GM18520 (cell line): ENCODE data around the gene EOLA1.
"Not testable (repeated sequence)": the region's sequence is repeated elsewhere in the genome, so short reads cannot be mapped to it uniquely, and the experiment has no call there.

Experiments
- ATAC-seq: cut with Tn5 transposase; IDR thresholded peaks from one replicate; pipeline ENCODE4 v1.9.1; 2021; ENCODE audit not compliant: unreplicated experiment

EOLA1 gene

DNA sequence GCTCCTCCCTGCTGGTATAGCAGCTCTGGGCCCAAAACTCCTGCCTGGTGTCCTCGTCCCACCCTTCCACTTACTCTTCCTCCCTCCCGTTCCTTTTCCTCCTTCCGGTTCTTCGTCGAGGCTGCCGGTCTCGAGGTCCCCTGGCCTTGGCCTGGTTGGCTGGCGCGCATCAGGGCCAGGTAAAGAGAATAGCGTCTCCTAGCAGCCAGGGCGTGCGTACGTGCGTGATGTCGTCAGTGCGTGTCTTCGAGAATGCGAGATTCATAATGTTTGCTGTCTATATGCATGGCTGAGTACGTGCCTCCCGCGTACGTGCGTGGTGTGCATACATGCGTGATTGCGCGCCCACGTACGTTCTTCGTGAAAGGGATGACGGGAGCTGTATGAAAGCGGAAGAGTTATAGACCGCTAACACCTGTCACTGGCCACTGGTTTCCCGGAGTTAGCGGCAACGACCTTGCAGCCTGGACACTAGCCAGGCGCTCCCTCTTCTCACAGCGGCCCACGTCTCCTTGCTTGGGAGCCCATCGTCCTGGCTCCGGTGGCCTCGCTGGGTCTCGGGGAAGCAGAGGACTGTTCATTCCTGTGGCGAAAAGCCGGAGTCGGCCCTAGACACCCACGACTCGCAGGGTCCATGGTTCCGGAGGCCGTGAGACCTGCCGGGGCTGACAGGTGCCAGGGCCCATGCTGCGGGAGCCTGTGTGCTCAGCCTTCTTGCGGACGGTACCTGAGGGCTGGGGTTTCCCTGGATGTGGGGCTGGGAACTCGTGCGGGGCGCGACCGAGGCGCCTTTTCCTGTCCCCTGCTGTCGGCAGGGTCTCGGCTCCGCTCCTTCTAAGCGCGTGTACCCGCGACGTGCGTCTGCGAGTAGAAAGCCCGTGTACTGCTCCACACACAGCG, at the start of gene EOLA1:
EOLA1 (plus strand) TSS at position 392 of the 900 bp plus-strand sequence. CDS start 4,619 bp downstream, outside the sequence.
- ATAC-seq: peak; percentile 88

DNA sequence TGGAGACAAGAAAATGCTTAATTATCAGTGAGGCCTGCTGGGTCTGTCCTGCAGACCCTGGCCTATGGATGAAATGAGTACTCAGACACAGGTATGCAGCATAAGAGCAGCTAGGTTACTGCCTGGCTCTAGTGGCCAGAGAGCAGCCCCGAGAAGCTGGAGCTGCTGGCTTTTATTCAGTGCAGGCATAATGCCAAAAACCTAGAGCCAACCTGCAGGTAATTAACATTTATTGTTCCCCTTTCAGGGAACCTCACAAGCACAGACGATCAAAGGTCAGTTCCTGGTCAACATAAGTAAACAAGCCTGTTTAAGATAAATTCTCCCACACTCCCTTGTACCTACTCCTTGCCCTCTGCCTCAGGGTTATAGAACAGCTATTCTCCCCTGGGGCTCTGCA, 49.0 kb upstream of the EOLA1 start:
- ATAC-seq: no peak

DNA sequence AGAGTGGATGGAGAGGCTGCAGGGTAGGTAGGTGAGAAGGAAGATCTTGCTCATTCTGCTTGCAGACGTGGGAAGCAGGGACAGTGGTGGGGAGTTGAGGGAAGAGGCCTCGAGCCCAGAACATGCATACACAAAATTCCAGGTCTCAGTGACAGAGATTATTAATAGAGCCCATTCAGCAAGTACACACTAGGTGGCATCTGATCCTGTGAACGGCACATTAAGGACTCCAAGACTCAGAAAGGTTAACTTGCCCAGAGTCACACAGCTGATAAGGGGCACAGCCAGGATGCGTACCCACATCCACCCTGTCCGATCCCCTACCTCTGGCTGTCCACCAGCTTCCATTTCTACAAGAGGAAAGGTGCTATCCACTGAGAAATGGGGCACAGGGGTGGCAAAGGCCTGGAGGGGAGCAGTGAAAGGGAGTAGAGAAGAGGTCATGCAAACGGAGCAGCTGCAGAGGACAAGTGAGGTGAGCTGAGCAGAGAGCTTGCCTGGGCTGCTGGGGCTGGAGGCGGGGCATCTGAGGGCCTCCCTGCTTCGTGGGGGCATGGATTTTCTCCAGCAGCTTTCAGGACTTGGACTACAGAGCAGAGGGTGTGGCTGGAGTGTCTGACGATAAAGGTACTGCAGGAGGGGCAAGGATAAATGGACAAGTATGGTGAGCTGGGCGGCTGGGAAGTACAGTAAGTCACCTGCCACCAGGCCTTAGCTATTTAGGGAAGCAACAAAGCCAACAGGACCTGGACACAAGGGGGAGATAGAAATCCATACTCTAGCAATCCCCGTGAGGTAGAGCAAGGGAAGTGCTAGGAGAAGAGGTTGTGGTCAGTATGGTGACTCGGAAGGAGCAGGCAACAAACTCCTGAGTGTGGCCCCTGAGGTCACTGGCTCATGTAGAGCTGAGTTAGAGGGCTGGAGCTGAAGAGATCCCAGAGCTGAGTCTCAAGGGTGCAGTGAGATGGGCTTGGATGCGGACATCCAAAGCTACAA, 46.9 kb upstream of the EOLA1 start:
- no peak for ATAC-seq

DNA sequence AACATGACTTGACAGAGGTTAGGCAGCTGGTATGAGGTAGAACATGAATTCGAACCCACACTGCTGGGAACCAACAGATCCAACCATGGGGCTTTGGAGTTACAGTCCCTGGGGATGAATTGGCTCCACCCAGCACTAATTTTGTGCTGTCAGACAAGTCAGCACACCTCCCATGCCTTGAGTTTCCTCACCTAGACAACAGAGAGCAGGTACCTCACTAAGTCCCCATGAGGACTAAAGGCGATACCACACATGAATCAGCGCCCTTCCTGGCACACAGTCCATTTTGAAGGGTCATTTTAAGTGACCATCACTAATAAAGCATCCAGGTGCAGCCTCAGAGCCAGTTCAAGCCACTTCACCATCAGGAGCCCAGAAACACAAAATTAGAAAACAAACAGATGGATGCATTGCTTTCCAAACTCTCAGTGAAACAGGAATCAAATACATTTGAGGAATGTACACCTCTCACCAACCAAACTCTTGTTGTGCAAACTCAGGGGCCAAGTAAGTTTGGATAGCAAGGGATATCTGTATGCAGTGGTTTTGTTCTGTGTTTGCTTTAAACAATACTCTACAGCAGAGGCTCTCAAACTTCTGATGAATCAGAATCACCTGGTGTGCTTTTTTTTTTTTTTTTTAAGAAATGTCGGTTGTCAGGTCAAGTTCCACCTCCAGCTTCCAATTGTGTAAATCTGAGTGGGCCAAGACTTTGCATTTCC, 45.8 kb upstream of the EOLA1 start:
- ATAC-seq: no peak

DNA sequence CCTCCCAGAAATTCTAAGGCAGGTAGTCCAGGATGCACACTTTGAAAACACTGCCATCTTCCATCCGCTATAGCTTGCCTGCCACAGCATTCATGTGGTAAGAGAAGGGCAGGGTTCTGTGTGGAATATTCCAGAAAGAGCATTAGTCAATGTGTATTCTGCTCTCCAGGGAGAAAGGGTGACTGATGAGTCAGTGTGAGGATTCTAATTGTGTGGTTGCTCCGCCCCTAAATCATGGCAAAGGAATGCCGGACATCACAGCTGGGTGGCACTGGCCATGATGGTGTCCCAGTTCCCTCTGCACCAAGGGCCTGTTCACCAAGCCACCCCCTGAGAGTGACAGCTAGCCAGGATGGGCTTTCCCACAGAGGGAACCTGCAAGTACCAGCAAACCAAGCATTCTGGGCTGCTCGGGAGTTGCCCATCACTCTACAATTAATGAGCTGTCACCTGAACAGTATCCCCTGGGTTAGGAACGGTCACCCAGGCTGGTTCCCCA, 45.2 kb upstream of the EOLA1 start:
- ATAC-seq: no peak

DNA sequence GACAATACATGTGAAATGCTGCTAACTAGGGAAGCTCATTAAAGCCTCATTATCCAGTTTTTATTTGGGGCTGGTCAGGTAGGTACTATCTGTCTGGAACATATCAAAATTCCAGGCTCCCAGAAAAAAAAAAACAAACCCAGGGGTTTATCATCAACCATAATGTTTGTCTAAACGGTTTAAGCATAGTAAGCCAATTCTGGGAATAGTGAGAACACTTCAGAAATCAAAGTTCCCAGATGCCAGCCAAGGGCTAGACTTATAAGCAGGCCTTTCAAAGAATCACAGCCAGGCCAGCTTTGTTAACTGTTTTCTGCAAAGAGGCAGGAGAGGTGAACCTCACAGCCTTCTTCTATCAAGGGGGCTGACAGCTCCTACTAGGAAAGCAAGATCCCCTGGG, 43.8 kb upstream of the EOLA1 start:
- ATAC-seq: no peak

DNA sequence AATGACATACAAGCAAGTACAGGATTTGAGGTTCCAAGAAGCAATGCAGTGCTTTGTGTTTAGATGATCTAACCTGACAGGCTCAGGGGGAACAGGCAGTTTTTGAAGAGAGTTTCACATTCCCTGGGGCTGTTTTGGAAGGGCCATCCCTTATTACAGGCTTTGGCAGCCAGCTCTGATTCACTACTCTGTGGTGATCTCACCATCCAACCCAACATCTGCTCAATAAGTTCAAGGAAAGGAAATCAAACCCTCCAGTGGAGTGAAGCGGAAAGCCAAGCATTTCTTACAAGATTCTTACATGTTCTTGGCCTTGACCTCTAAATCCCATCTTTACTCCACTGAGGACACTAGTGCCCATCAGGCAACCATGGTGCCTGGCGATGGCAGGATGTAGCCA, 43.2 kb upstream of the EOLA1 start:
- no peak for ATAC-seq

DNA sequence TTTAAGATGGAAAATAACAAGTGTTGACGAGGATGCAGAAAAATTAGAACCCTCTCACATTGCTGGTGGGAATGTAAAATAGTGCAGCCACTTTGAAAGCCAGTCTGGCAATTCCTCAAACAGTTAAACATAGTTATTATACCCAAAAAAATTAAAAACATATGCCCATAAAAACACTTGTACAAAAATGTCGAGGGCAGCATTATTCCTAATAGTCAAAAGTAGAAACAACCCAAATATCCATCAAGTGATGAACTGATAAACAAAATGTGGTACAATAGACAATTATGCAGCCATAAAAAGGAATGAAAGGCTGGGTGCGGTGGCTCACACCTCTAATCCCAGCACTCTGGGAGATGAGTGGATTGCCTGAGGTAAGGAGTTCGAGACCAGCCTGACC, 42.0 kb upstream of the EOLA1 start:
- ATAC-seq: no peak

DNA sequence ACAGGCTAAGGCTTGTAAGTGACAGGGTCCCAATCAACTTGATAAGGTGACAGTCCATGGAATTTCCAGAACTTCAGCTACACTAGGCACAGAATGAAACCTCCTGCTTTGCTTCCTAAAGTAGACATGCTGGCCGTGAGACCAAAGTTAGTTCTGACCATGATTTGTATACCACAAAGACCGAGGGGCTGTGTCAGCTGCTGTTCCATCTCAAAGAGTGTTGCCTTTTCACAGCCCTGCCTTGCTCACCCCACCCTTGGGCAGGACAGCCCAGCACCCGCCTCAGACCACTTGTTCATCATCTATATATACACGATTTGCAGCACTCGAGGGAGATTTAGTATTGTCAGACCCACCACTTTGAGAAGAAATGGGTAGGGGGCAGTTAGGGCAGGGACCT, 41.0 kb upstream of the EOLA1 start:
- no peak for ATAC-seq

DNA sequence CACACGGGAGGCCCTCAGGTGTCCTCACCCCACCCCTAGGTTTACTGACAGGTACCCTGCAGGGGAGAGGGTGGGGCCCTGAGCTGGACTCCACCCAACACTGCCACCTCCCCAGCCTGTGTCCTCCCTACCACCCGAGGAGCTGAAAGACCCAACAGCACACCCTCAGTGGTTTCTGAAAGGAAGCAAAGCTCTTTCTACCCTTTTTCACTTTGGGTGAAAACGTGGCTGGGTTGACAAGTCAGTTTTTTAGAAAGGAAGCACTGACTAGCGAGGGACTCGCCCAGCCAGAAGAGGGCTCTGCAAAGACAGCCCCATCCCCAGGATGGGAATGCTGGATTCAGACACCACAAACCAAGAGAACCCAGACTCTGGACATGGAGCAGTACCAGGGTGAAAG, 37.9 kb upstream of the EOLA1 start:
- ATAC-seq: not testable (repeated sequence)

DNA sequence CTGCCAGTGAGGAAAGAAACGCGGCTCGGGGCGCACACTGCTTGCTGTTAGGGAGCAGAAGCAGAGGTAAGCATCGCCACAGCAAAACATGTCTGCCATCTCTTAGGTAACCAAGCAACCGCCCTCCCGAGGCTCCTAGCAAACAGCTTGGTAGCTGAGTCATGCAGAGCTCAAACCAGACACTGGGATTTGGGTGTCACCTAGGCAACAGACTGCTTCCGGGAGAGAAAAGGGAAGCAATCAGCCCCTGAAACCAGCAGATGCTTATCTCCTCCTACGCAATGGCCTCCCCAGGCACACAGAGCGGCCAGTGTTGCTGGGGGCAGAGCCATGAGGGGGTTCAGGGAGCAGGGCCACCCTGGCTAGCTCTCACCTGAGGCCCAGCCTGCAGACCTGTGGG, 37.4 kb upstream of the EOLA1 start:
- ATAC-seq: peak; percentile 66

DNA sequence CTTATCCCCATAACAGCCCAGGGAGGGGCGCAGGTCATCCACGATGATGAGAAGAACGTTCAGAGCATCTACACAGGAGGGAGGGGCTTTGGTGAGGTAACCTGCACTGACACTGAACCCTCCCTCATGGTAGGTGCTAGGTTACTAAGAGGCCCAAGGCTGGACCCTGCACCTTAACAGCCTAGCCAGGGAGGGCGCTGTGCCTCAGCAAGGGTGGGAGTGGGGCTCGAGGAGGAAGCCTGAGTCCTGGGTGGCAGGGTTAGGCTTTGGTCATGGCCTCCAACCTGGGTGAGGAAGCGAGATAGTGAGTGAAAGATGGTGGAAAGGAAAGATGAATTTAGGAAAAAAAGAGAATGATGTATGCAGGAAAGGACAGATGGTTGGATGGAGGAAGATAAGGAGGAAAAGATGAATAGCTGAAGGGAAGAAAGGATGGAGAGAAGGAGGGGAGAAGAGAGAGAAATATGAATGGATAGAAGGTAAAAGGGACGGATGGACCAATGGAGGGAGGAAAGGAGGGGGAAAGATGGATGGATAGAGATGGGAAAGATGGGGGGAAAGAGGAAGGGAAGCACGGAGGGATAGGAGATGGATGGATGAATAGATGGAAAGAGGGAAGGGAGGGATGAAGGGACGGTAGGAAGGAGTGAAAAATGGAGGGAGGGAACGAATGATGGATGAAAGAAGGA, 36.4 kb upstream of the EOLA1 start:
- ATAC-seq: peak; percentile 26

DNA sequence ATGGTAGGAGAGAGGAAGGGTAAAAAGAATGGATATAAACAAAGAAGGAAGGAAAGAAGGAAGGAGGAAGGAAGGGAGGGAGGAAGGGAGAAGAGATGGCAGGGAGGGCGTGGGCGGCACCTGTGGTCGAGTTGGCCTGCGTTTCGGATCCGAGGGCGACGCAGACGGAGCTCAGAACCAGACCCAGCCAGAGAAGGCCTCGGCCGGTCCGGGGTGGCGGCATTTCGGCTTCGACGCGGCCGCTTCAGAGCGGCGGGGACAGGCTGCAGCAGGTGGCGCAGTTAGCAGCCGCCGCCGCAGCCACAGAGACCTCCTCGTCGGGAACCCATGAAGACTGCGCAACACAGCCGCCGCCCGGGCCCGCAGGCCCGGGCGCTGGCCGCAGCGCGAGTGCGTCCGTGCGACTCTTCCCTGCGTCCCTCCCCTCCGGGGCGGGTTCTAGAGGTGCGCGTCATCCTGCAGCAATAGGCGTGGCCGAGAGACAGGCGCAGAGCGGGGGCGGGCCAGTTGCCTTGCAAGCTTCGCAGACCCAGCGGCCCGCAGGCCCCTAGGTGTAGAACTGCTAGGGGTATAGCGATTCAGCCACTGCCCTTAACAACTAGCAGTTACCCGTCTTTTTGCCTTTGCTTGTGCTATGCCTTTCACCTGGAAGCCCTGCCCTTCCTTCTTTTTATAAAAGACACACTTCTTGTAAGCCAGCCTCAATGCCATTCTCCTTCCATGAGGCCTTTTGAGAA, 35.7 kb upstream of the EOLA1 start, which contains the start of gene IDS:
IDS (minus strand) TSS at position 392 of the 737 bp plus-strand sequence; CDS start at position 223, 169 bp downstream.
- ATAC-seq: peak; percentile 82

DNA sequence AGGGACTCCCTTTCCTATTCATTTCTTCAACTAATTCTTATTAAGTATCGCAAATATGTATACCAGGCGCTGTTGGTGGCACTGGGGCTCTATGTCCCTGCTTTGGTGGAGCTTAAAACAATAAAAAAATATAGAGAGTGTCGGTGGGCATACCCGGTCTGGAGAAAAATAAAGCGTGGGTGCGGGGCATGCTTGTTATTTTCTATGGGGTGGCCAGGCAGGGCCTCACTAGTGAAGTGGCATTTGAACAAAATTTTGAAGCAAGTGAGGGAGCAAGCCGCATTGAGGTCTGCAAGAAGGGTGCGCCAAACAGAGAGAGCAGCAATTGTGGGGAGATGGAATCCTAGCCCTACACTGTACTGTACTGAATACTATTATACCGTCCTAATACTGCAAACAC, 35.1 kb upstream of the EOLA1 start:
- no peak for ATAC-seq

DNA sequence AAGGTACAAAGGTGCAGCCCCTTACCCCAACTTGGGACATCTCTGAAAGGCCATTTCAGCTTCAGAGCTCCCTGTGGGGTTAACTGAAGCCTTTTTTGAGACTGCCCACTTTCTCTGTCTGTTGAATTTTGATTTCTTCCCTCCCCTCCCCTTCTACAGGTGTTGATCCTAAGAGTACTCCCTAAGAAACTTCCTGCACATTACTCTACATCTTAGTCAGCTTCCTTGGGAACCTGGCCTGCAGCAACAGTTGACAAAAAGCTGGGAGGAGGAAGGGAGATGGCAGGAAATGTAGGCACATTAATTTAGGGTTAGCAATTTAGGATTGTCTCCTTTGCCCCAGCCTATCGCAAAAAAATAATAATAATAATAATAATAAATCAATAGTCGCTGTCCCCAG, 34.5 kb upstream of the EOLA1 start:
- no peak for ATAC-seq

DNA sequence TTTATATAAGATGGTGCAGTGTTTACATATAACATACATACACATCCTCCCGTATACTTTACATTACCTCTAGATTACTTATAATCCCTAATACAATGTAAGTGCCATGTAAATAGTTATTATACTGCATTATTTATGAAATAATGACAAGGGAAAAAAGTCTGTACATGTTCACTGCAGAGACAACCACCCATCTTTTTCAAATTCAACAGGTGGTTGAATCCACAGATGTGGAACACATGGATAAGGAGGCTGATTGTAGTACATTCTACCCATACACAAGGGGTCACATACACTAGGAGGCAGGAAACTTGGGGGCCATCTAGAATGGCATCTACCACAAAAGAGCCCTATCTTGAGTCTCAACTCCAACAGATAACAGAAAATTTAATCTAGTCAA, 32.3 kb upstream of the EOLA1 start:
- no peak for ATAC-seq

DNA sequence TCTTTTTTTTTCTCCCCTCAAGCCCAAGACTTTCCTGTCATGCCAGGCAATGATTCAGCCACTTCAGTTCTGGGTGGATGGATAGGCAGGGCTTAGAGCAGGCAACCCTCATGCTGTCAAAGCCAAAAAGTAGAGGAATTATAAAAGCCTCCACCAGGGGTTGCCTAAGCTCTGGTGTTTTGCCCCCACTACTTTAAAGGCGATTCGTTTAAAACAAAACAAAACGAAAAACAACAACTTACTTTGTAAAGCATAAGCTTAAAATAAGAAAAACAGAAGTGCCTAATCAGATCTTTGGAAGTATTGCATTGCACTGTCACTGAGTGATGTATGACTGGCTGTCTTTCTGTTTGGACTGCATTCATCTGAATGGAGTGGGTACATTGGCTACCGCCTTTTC, 30.4 kb upstream of the EOLA1 start:
- ATAC-seq: no peak

DNA sequence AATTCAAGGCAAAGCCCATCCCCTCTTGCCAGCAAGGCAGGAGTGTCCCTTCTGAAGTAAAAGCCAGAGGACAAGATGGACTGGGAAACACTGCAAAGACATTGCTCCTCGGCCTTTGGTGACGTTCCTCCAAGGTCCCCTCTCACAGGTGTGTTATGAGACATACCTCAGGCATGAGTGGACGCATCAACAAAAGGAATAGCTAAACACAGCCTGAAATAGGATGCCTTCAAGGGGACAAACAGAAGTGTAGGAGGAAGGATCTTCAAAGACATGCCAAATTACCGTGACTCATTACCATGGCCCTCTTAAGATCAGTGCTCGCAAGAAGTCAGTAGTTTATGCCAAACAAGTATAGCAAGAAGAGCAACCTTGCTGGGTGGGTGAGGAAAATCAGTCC, 29.7 kb upstream of the EOLA1 start:
- no peak for ATAC-seq

DNA sequence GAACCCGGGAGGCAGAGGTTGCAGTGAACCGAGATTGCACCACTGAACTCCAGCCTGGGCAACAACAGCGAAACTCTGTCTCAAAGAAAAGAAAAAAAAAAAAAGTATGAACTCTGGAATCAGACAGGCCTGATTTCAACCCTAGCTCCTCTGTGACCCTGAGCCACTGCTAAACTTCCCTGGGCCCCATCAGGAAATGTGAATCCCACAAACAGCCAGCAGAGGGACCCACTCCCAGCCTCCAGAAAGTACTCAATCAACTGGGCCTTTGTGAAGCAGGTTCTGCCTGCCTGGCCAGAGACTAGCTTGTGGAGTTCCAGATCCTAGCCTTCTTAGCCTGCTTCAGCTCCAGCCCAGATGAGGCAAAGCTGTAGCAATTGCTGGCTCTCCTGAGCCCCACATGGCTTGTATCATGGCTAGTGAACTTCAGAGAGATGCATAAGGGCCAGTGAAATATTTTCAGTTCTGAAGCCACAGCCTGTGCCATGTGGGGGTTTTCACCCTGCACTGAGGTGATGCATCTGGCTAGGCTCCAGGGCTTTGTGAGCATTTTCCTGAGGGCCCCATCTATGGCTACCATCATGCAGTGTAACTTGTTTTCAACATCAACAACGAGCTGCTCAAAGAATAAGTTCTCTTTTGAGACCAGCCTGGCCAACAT, 28.5 kb upstream of the EOLA1 start:
- peak; percentile 55 for ATAC-seq
